Ovary (tissue), 9 donors: ENCODE results near the gene CTBP2. TPM values are rescaled to one million over a fixed set of nuclear protein-coding genes. Genes with fewer than 3 reads are reported as not detected.
A peak's percentile ranks its signal among the peaks of the same experiment; 100 is the strongest.

Experiments
- DNase-seq, 5 donors: peaks; one replicate each; pipeline ENCODE4 v3.0.0-alpha.2; 2019 to 2020
- H3K27ac ChIP-seq, 2 donors: fragments of 200-600 bp; one replicate each; pipeline versions ENCODE4 v1.5.1 to v1.8.0; 2019 to 2022
- H3K27me3 ChIP-seq: fragments of 200-600 bp; one replicate; pipeline ENCODE4 v1.8.0; 2022
- H3K36me3 ChIP-seq: fragments of 200-600 bp; sonication (generic); one replicate; pipeline ENCODE4 v1.5.1; 2019
- H3K4me1 ChIP-seq: one replicate; pipeline ENCODE4 v1.8.1; 2013; ENCODE audit warnings: mild to moderate bottlenecking, moderate library complexity; ENCODE audit not compliant: insufficient read depth
- H3K4me3 ChIP-seq: fragments of 200-600 bp; sonication (generic); one replicate; pipeline ENCODE4 v1.5.1; 2017
- H3K9me3 ChIP-seq, 2 donors: fragments of 200-600 bp in 1 of 2; sonication (generic) in 1 of 2; one replicate each; pipeline versions ENCODE4 v1.5.1 to v1.8.1; 2013 to 2019; ENCODE audit warnings: mild to moderate bottlenecking in 1 of 2, moderate library complexity in 1 of 2
- EP300 ChIP-seq: sonication (generic); formaldehyde crosslinking; IDR thresholded peaks from one replicate; pipeline ENCODE4 v1.6.1; 2017; ENCODE audit warnings: antibody characterized with exemption
- POLR2A ChIP-seq: fragments of 450-650 bp; IDR thresholded peaks from one replicate; pipeline ENCODE4 v1.6.1; 2017; ENCODE audit warnings: antibody characterized with exemption, mild to moderate bottlenecking, moderate library complexity
- WGBS, 3 donors: extraction: QIAGEN DNeasy Blood & Tissue Kit in 1 of 3; methylation state at CpG; one replicate each; pipeline versions ENCODE4 v1.1.5 to v1.1.7; 2013 to 2017; 5-methylcytosine and 5-hydroxymethylcytosine counted together
- intact Hi-C, 4 donors: fragments of 100-400 bp; cut with DNase I; formaldehyde crosslinking; loops; one replicate each; pipeline versions ENCODE4 v1.11.0 to v1.15.1; 2022 to 2023
- polyA plus RNA-seq, 2 donors: library from polyadenylated mRNA; stranded (reverse); fragments of 200-250 nt in 1 of 2; fragments of 350-450 nt in 1 of 2; fragmentation: Illumina TruSeq in 1 of 2; extraction: RNeasy Lipid Tissue Mini Kit (QIAGEN cat#74804) in 1 of 2; gene quantifications; one replicate each; pipeline ENCODE4 v1.2.3, GENCODE V29; 2013 to 2014
- total RNA-seq, 7 donors: library from RNA; depleted of rRNA in 2 of 7; stranded (reverse); fragments of >200 nt in 2 of 7; fragmentation: NEBNext Ultra II Directional in 3 of 7; extraction: Animal tissue kit (Norgen Biotek cat#: 25700) in 3 of 7; gene quantifications; one replicate each; pipeline versions ENCODE4 v1.1.0 to v1.2.4, GENCODE V29; 2016 to 2023
- TF ChIP-seq, protein P1 (sequence below), 3 donors: fragments of 450-650 bp in 2 of 3; fragments of 200-600 bp in 1 of 3; IDR thresholded peaks; one replicate each; pipeline versions ENCODE4 v1.5.1 to v1.8.0; 2016 to 2022; ENCODE audit warnings: antibody characterized with exemption in 3 of 3, mild to moderate bottlenecking in 1 of 3
- donor health status: DM: no; HTN: no; CAD: no; lungs with moderate emphysema.
- donor health status: DM: no; HTN: no; CAD: no.
- donor health status: Bipolar disorder and iron deficiency.
- donor health status: DM: yes; HTN: yes; CAD: no.
- donor health status: DM: no; HTN: no; CAD: no.
- donor health status: DM: yes; HTN: yes; CAD: no.

The CTBP2 gene
- total and polyA plus RNA-seq, 9 donors = 25.3 to 107 (median 69.5) TPM

DNA sequence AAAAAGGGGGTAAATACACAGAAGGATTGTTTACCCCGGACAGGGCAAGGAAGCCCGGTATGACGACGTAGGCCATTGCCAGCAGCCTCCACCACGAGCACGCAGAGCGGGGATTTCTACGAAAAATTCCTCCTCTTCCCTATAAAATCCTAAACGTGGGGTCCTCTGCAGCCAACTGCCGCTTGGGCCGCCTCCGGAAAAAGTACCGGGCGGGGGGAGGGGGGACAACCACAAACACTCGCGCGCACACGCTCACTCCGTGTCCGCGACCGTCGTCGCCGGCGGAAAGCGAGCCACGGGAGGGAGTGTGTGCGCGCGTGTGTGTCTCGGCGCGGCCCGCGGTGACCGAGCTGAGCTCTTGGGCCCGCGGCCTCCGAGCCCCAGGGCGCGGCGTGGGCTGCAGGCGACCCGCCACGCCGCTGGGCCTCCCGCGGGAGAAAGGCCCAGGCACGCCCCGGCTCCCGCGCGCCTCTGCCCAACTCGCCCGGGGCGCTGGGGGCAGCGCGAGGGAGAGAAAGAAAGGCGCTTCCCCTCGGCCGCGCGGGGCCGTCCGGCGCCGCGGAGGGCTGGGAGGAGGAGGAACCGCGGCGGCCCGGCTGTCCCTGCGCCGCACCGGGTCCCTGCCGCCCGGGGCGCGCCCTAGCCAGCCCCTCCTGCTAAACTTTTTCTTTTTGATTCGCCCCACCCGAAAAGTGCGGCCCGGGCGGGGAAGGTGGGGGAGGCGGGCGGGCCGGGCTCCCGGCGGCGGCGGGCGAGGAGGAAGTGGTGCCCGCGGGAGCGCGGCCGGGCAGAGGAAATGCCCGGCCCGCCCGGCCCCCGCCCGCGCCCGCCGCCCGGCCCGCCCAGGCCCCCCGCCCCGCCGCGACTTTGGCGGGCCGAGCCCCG lies 1.5 kb downstream of the CTBP2 start:
- H3K27me3 ChIP-seq = no peaks in the 10 kb centered on the region
- H3K9me3 ChIP-seq = no peaks in the 10 kb centered on the region
- WGBS, 3 donors = 0 to 1% (median 0%) methylated on average over 58 to 115 of the region's 115 CpGs
- peak; percentile 52 to 68 (median 63) for DNase-seq
- no peak for TF ChIP-seq EP300
- TF ChIP-seq POLR2A = peak; percentile 64
- TF ChIP-seq, protein P1, sequence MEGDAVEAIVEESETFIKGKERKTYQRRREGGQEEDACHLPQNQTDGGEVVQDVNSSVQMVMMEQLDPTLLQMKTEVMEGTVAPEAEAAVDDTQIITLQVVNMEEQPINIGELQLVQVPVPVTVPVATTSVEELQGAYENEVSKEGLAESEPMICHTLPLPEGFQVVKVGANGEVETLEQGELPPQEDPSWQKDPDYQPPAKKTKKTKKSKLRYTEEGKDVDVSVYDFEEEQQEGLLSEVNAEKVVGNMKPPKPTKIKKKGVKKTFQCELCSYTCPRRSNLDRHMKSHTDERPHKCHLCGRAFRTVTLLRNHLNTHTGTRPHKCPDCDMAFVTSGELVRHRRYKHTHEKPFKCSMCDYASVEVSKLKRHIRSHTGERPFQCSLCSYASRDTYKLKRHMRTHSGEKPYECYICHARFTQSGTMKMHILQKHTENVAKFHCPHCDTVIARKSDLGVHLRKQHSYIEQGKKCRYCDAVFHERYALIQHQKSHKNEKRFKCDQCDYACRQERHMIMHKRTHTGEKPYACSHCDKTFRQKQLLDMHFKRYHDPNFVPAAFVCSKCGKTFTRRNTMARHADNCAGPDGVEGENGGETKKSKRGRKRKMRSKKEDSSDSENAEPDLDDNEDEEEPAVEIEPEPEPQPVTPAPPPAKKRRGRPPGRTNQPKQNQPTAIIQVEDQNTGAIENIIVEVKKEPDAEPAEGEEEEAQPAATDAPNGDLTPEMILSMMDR (IDR thresholded peaks at IDR 0.05) = peak in 1 of 3 donors; percentile 33
- peaks cover 5% of the 10 kb centered on the region for H3K4me1 ChIP-seq
- intact Hi-C loops = loop anchor here in 3 of 4 donors (5.0 to 10.0 kb wide), 3 partner anchors 94 to 112 kb away; no protein-coding TSS in a partner anchor
- peak overlapping the region; percentile 96 to 97 for H3K27ac ChIP-seq
- H3K4me3 ChIP-seq = peak overlapping the region; percentile 91
- no peaks in the 10 kb centered on the region for H3K36me3 ChIP-seq

DNA sequence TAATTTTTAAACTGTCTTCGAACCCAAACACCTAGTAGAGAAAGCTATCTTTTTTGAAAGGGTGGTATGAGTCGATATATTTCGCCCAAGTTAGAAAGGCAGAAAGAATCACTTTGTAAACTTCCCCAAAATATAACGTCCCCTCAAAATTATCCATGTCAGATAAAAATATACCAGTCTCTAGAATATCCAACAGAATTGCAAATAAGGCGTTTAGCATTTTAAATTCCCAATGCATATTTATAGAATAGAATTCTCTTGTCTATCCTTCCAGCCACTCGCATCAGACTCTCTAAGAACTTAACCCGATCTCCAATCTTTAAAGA lies 2.1 kb downstream of the CTBP2 start:
- H3K27ac ChIP-seq = peak overlapping the region; percentile 96 to 97
- peaks cover 9% of the 10 kb centered on the region for H3K4me1 ChIP-seq
- peak overlapping the region; percentile 91 for H3K4me3 ChIP-seq
- intact Hi-C loops = loop anchor here in 3 of 4 donors (5.0 to 10.0 kb wide), 3 partner anchors 93 to 111 kb away; no protein-coding TSS in a partner anchor
- no peaks in the 10 kb centered on the region for H3K36me3 ChIP-seq
- DNase-seq = no peak
- TF ChIP-seq, protein P1 (IDR thresholded peaks at IDR 0.05) = no peak
- no peak for TF ChIP-seq POLR2A
- no peak for TF ChIP-seq EP300
- no peaks in the 10 kb centered on the region for H3K27me3 ChIP-seq
- no peaks in the 10 kb centered on the region for H3K9me3 ChIP-seq
- 9 to 19% (median 13%) methylated on average over 7 of the region's 7 CpGs for WGBS, 3 donors

DNA sequence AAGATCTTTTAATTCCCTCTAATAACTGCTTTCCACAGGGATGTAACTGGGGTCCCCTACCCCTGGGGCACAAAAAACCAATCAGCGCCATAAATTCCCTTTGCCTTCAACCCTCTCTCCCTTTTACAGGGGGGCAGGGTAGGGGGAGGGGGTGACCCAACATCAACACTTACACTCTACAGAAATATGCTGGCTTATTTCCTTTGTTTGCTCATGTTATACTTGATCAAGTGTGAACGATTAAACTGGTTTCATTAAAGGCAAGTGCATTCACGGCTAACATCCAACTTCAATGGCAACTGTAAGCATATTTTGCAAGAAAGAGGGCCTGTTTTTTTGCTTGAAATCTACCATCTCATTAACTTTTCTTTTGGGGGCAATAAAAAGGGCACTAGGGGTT lies 2.9 kb downstream of the CTBP2 start:
- H3K4me1 ChIP-seq = peaks cover 16% of the 10 kb centered on the region
- H3K36me3 ChIP-seq = no peaks in the 10 kb centered on the region
- WGBS, 3 donors = 28 to 48% (median 33%) methylated on average over 3 of the region's 3 CpGs
- H3K4me3 ChIP-seq = peak overlapping the region; percentile 91
- peak overlapping the region in 1 of 2 donors; percentile 97 for H3K27ac ChIP-seq
- peak in 1 of 5 donors; percentile 8 for DNase-seq
- no peaks in the 10 kb centered on the region for H3K9me3 ChIP-seq
- H3K27me3 ChIP-seq = no peaks in the 10 kb centered on the region
- TF ChIP-seq EP300 (no peak), POLR2A (no peak)
- TF ChIP-seq, protein P1 (IDR thresholded peaks at IDR 0.05) = no peak
- intact Hi-C loops = loop anchor here in 3 of 4 donors (5.0 to 10.0 kb wide), 3 partner anchors 93 to 110 kb away; no protein-coding TSS in a partner anchor

DNA sequence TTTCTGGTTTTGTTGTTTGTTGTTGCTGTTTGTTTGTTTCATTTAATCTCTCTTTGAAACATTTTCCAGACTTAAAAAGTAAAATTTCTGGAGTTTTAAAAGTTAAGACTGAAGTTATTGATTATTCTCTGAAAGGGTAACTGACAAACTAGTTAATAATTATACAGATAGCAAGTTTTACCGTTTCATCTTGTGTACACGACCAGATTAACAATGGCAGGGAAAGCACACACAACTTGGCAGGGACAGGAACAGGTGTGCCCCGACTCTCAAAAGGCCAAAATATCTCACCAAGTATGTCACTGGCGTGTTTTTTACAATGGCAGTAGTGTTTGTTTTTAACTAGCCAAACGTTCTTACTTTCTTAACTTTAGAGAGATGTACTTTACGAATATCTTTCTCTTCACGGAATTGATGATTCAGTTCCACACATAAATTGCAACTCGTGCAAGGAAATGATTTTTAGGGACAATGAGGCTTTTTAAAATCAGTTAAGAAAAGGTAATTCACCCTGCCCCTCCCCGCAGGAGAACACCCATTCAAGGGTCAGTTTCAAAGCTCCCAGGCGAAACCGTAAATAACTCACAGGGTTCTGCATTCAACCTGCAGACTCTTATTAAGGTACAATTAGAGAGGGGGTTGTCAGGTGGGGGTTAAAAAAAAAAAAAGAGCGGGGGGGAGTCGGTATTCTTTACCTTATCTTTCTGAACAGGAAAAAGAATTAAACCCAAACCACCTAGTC lies 3.5 kb downstream of the CTBP2 start:
- no peak overlapping the region for H3K27ac ChIP-seq

More for the DNA sequence above, 3.5 kb downstream of the CTBP2 start:
- Histone ChIP-seq H3K9me3 (no peaks in the 10 kb centered on the region), H3K36me3 (no peaks in the 10 kb centered on the region), H3K27me3 (no peaks in the 10 kb centered on the region), H3K4me3 (peak overlapping the region; percentile 91), H3K4me1 (peaks cover 21% of the 10 kb centered on the region)
- WGBS, 3 donors = 39 to 49% (median 43%) methylated on average over 13 of the region's 13 CpGs
- intact Hi-C loops = loop anchor here in 3 of 4 donors (5.0 to 10.0 kb wide), 3 partner anchors 92 to 110 kb away; no protein-coding TSS in a partner anchor
- TF ChIP-seq, protein P1 (IDR thresholded peaks at IDR 0.05) = no peak
- TF ChIP-seq POLR2A (no peak), EP300 (no peak)
- DNase-seq = peak in 1 of 5 donors; percentile 8
